ENCODE results near the gene FXYD1.
"Not testable (repeated sequence)": the region's sequence is repeated elsewhere in the genome, so short reads cannot be mapped to it uniquely, and the experiment has no call there.

Gene FXYD1

DNA sequence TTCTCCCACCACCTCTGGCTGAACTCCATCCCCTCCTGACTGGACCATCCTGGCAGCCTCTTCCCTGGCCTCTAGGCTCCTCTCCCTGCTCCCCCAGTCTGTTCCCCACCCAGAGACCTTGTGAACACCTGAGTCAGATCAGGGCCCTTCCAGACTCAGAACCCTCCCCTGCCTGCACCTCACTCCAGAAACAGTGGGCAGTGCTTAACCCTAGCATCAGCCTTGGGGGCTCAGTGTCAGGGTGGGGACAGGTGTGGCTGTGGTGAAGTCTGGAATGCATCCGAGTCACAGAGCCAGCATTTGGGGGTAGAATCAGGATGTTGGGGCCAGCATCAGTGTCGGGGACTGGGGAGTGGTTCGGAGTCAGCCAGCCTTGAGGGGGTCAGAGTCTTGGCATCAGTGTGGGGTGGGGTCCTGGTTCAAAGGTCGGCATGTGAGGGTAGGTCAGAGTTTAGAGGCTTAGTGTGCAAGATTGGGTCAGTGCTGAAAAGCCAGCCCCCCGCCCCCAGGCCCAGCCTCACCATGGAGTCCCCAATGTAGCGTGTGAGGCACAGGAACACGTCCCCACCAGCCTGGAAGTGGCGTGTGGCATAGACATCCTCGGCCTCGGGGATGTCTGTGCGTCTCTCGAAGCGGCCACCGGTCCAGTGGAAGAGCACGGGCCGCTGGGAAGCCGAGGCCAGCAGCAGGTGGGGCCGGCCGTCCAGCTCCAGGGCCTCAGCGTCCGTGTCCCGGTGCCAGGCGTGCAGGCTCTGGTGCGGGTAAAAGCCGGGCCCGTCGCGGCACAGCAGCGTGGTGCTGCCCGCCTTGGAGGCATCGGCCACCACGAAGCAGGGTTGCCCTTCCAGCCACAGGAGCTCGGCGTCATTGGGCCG lies 12.6 kb upstream of the FXYD1 start:
- TF ChIP-seq, protein P1, sequence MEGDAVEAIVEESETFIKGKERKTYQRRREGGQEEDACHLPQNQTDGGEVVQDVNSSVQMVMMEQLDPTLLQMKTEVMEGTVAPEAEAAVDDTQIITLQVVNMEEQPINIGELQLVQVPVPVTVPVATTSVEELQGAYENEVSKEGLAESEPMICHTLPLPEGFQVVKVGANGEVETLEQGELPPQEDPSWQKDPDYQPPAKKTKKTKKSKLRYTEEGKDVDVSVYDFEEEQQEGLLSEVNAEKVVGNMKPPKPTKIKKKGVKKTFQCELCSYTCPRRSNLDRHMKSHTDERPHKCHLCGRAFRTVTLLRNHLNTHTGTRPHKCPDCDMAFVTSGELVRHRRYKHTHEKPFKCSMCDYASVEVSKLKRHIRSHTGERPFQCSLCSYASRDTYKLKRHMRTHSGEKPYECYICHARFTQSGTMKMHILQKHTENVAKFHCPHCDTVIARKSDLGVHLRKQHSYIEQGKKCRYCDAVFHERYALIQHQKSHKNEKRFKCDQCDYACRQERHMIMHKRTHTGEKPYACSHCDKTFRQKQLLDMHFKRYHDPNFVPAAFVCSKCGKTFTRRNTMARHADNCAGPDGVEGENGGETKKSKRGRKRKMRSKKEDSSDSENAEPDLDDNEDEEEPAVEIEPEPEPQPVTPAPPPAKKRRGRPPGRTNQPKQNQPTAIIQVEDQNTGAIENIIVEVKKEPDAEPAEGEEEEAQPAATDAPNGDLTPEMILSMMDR (IDR thresholded peaks at IDR 0.05; ENCODE audit: insufficient read depth, low read depth, low read length, missing control alignments), result no peak
- H3K4me3 ChIP-seq (ENCODE audit: low read length), result no peak overlapping the region

DNA sequence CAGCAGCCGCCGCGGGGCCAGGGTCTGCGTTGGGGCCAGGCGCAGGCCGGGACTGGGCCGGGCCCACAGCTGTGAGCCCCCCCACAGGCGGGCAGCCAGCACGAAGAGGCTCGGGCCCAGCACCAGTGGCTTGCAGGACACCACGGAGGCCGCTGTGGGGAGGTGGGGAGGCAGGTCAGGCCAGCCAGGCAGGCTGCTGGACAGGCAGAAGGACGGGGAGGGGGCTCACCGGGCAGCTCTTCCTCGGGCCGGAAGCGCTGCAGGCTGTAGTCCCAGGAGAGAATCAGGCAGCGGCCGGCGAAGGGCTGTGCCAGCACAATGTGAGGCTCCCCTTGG lies 12.0 kb upstream of the FXYD1 start:
- H3K4me3 ChIP-seq (ENCODE audit: low read length), result no peak overlapping the region
- TF ChIP-seq, protein P1 (IDR thresholded peaks at IDR 0.05; ENCODE audit: insufficient read depth, low read depth, low read length, missing control alignments), result no peak
- no peak for DNase-seq (ENCODE audit: low read depth)

More for the DNA sequence above, 12.6 kb upstream of the FXYD1 start:
- no peak for DNase-seq (ENCODE audit: low read depth)

DNA sequence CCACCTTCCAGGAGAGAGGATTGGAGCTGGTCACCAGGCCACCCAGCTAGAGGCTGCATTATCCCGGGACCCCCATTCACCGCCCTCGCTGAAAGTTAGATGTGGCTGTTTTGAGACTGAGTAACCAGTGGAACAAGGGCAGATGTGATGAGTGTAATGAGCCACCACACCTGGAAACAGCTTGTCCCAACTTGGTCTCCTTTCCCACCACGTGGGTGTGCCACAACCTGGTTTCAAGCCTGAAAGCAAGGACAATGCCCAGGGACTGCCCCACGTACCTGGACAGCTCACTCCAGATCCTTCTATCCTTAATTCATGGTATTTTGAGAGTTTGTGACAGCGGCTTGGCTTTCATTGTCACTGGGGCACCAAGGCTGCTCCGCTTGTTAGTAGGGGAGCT lies 10.8 kb upstream of the FXYD1 start:
- TF ChIP-seq, protein P1 (IDR thresholded peaks at IDR 0.05; ENCODE audit: insufficient read depth, low read depth, low read length, missing control alignments), result no peak
- peak; percentile 80 for DNase-seq (ENCODE audit: low read depth)
- no peak overlapping the region for H3K4me3 ChIP-seq (ENCODE audit: low read length)

DNA sequence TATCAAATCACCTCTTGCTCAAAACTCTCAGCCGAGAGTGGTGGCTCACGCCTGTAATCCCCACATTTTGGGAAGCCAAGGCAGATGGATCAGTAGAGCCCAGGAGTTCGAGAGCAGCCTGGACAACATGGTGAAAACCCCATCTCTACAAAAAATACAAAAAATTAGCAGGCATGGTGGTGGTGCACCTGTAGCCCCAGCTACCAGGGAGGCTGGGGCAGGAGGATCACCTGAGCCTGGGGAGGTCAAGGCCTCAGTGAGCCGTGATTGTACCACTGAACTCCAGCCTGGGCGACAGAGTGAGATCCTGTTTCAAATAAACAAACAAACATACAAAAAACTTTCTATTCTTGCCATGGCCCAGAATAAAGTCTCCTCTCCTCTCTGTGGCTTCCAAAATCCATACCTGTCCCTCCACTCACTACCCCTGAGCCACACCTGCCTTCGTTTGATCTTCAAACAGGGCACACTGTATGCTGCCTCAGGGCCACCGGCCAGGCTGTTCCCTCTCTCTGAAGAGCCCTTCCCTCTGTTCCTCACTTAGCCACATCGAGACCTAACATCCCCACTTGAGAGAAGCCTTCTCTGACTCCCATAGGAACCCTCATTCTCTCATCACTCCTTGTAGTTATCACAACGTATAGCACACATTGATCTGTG lies 10.1 kb upstream of the FXYD1 start:
- TF ChIP-seq, protein P1 (IDR thresholded peaks at IDR 0.05; ENCODE audit: insufficient read depth, low read depth, low read length, missing control alignments), result no peak
- DNase-seq (ENCODE audit: low read depth), result no peak
- no peak overlapping the region for H3K4me3 ChIP-seq (ENCODE audit: low read length)

DNA sequence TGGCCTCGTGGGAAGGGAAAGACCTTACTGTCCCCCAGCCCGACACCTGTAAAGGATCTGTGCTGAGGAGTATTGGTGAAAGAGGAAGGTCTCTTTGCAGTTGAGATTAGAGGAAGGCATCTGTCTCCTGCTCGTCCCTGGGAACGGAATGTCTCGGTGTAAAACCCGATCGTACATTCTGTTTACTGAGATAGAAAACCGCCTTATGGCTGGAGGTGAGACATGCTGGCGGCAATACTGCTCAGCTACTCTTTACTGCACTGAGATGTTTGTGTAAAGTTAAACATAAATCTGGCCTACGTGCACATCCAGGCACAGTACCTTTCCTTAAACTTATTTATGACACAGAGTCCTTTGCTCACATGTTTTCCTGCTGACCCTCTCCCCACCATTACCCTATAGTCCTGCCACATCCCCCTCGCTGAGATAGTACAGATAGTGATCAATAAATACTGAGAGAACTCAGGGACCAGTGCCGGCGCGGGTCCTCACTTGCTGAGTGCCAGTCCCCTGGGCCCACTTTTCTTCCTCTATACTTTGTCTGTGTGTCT lies 8.8 kb upstream of the FXYD1 start:
- H3K4me3 ChIP-seq (ENCODE audit: low read length); DNase-seq (ENCODE audit: low read depth): not testable (repeated sequence)

DNA sequence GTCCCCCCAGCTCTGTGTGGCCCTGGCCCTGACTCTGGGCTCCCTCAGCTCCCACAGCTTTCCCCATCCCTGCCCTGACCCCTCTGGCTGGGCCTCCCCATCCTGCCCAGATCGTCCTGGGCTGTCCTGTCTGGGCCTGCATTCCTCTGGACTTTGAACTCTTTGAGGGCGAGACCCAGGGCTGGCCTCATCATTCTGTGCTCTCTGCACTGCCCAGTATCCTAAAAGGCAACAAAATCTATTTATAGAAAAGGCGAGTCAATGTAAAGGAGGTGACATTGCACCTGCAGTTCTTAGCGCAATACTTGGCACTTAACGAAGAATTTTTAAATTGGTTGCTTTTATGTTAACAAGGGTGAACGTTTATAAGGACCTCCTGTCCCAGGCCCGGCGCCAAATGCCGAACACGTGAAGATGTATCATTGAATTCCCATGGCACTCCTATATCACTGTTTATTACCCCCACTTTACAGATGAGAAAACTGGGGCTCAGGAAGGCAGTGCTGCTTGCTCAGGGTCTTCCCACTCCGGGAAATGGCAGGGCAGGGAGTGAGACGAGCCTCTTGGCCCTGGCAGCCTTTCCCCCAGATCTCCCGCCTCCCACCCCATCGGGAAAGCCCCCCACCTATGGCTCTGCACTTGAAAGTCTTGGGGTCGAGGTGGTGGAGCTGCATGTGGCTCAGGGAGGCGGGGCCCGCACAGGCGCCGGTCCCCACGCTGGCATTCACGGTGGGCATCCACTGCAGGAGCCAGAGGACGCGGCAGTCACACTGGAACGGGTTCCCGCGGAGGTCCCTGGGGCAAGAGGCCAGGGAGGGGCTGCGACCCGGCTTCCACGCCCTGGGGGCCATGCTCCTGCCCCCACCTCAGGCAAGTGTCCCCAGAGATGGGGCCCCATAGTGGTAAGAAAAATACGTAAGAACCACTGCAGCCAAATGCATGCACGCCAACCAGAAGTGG lies 7.6 kb upstream of the FXYD1 start:
- H3K4me3 ChIP-seq (ENCODE audit: low read length), result no peak overlapping the region
- TF ChIP-seq, protein P1 (IDR thresholded peaks at IDR 0.05; ENCODE audit: insufficient read depth, low read depth, low read length, missing control alignments), result no peak
- DNase-seq (ENCODE audit: low read depth), result no peak
